Esophagus squamous epithelium (tissue), 4 donors: ENCODE measurements around the gene PRRC2B.

ENCODE experiments used
- CTCF ChIP-seq, 6 experiments: fragments of 450-650 bp in 4 of 6; fragments of 200-600 bp in 2 of 6; sonication (generic) in 2 of 6; IDR thresholded peaks; one replicate each; pipeline ENCODE4 v1.5.1; 2016 to 2019; ENCODE audit warnings: antibody characterized with exemption in 6 of 6, mild to moderate bottlenecking in 4 of 6, moderate library complexity in 4 of 6
- POLR2A ChIP-seq, 4 donors: fragments of 450-650 bp; IDR thresholded peaks; one replicate each; pipeline ENCODE4 v1.6.1; 2017; ENCODE audit warnings: antibody characterized with exemption in 4 of 4, mild to moderate bottlenecking in 4 of 4, moderate library complexity in 3 of 4

- no peak for TF ChIP-seq CTCF (IDR thresholded peaks at IDR 0.05)
- no peak for TF ChIP-seq POLR2A (IDR thresholded peaks at IDR 0.05)
Measured at GRCh38 chr9:131545003-131545785, 151.3 kb downstream of the PRRC2B start, which contains the start of gene PRRT1B.
